Uterus (tissue), 2 donors: Measurements from ENCODE around the gene GLS.

ENCODE experiments used
- POLR2A ChIP-seq, 2 donors: fragments of 450-650 bp; IDR thresholded peaks; one replicate each; pipeline ENCODE4 v1.6.1; 2016; ENCODE audit warnings: antibody characterized with exemption in 2 of 2, mild to moderate bottlenecking in 1 of 2, moderate library complexity in 1 of 2
- TF ChIP-seq, protein P1 (sequence below), 4 experiments: fragments of 200-600 bp in 2 of 4; fragments of 450-650 bp in 2 of 4; sonication (generic) in 2 of 4; IDR thresholded peaks; one replicate each; pipeline ENCODE4 v1.5.1; 2016 to 2019; ENCODE audit warnings: antibody characterized with exemption in 4 of 4, mild to moderate bottlenecking in 2 of 4, moderate library complexity in 1 of 4

DNA sequence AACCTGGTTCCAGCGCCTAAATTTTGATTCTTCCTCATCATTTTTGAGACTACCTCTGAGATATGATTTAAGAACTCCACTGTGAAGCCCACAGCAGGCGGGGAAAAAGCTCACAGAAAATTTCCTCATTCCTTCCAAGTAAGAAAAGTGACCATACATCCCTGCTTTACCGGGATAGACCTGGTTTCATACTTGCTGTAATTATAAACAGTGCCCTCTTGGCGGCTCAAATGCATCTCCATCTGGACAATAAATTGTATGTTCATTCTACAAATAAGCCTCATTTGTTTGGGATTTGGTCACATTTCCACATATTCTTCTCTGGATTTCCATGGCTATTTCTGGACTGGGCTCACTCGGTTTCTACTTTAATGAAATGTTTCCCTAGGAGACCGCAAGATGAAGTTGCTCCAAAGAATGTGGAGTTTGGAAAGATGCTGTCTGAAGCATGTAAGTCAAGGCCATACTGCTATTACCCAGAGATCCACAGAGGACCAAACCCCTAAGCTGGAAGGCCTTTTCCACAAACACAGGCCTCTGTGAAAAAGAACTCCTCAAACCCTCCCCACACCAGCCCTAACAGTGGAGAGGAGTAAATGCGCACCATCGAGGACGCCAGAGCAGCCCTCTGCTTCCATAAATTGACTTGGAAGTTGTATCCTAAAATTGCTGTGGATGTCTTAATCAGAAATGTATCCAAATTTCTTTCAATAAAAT, 119.5 kb downstream of the GLS start:
- TF ChIP-seq, protein P1, sequence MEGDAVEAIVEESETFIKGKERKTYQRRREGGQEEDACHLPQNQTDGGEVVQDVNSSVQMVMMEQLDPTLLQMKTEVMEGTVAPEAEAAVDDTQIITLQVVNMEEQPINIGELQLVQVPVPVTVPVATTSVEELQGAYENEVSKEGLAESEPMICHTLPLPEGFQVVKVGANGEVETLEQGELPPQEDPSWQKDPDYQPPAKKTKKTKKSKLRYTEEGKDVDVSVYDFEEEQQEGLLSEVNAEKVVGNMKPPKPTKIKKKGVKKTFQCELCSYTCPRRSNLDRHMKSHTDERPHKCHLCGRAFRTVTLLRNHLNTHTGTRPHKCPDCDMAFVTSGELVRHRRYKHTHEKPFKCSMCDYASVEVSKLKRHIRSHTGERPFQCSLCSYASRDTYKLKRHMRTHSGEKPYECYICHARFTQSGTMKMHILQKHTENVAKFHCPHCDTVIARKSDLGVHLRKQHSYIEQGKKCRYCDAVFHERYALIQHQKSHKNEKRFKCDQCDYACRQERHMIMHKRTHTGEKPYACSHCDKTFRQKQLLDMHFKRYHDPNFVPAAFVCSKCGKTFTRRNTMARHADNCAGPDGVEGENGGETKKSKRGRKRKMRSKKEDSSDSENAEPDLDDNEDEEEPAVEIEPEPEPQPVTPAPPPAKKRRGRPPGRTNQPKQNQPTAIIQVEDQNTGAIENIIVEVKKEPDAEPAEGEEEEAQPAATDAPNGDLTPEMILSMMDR (IDR thresholded peaks at IDR 0.05), result no peak
- no peak for TF ChIP-seq POLR2A (IDR thresholded peaks at IDR 0.05)
